Upper lobe of left lung (tissue), 6 donors: ENCODE data around the gene MXD3. TPM values are rescaled to one million over a fixed set of nuclear protein-coding genes. Genes with fewer than 3 reads are reported as not detected.

ENCODE experiments used
- ATAC-seq, 2 donors: fragments of 200-7000 bp; cut with Tn5 transposase; one replicate each; pipeline ENCODE4 v1.9.1; 2022; ENCODE audit warnings: mild to moderate bottlenecking in 2 of 2, moderate library complexity in 2 of 2; ENCODE audit not compliant: low FRiP score in 2 of 2
- DNase-seq, 2 donors: peaks; one replicate each; pipeline ENCODE4 v3.0.0-alpha.2; 2019 to 2020
- H3K27ac ChIP-seq, 4 donors: fragments of 200-600 bp; sonication (generic); one replicate each; pipeline ENCODE4 v1.5.1; 2016 to 2019
- H3K27me3 ChIP-seq, 4 donors: fragments of 200-600 bp; sonication (generic); one replicate each; pipeline ENCODE4 v1.5.1; 2017 to 2019
- H3K36me3 ChIP-seq, 4 donors: fragments of 200-600 bp; sonication (generic); one replicate each; pipeline ENCODE4 v1.5.1; 2016 to 2019
- H3K4me1 ChIP-seq, 4 donors: fragments of 200-600 bp; sonication (generic); one replicate each; pipeline ENCODE4 v1.5.1; 2018 to 2019
- H3K4me3 ChIP-seq, 4 donors: fragments of 200-600 bp; sonication (generic); one replicate each; pipeline ENCODE4 v1.5.1; 2017 to 2019; ENCODE audit warnings: mild to moderate bottlenecking in 2 of 4, moderate library complexity in 1 of 4
- H3K9me3 ChIP-seq, 4 donors: fragments of 200-600 bp; sonication (generic); one replicate each; pipeline ENCODE4 v1.5.1; 2018 to 2019
- EP300 ChIP-seq, 4 donors: sonication (generic); formaldehyde crosslinking; IDR thresholded peaks; one replicate each; pipeline ENCODE4 v1.5.1; 2017; ENCODE audit warnings: antibody characterized with exemption in 4 of 4, control low read depth in 2 of 4
- POLR2A ChIP-seq, 4 donors: fragments of 450-650 bp; IDR thresholded peaks; one replicate each; pipeline ENCODE4 v1.5.1; 2016 to 2017; ENCODE audit warnings: antibody characterized with exemption in 4 of 4, mild to moderate bottlenecking in 2 of 4
- POLR2AphosphoS5 ChIP-seq, 2 donors: sonication (generic); formaldehyde crosslinking; IDR thresholded peaks; one replicate each; pipeline ENCODE4 v1.5.1; 2017; ENCODE audit warnings: antibody characterized with exemption in 2 of 2
- whole genome bisulfite sequencing, 2 donors: methylation state at CpG; one replicate each; pipeline ENCODE4 v1.1.5; 2017 to 2018; 5-methylcytosine and 5-hydroxymethylcytosine counted together
- total RNA-seq, 6 donors: library from RNA; depleted of rRNA in 4 of 6; stranded (reverse); fragments of >200 nt in 4 of 6; gene quantifications; one replicate each; pipeline versions ENCODE4 v1.1.0 to v1.2.1, GENCODE V29; 2016 to 2021
- TF ChIP-seq, protein P1 (sequence below), 6 experiments: fragments of 450-650 bp in 4 of 6; fragments of 200-600 bp in 2 of 6; sonication (generic) in 2 of 6; IDR thresholded peaks; one replicate each; pipeline ENCODE4 v1.5.1; 2016 to 2019; ENCODE audit warnings: antibody characterized with exemption in 6 of 6
- donor health status: DM: no; HTN: no; CAD: no; lungs with moderate emphysema.
- donor health status: DM: no; HTN: yes; CAD: no; lungs with severe emphysema.

The MXD3 gene
- total RNA-seq, 6 donors from 2014 or later, result 8.8 to 29.5 (median 13.6) TPM

DNA sequence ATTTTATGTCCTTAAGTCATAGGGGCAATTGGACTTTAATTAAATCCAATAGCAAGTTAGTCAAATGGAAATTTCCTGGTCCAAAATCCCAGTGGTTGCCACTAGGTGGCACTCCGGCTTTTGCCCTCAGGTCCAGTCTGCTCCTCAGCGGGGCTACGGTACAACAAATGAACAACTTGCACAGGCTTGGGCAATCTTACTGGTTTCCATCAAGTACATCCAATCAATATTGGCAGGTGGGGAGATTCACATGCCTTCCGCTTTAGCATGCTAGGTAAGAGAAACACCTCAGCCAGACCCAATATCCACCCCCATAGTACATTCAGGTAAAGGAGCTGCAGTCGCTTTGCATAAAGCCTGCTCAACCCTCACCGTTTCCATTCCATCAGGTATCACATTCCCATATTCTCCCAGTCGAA is 6.3 kb upstream of the MXD3 start:
- no peaks in the 10 kb centered on the region for H3K9me3 ChIP-seq
- H3K36me3 ChIP-seq, result peaks cover 0 to 11% (median 0%) of the 10 kb centered on the region in 4 donors
- ATAC-seq, result peak in 1 of 2 donors; percentile 81
- H3K27ac ChIP-seq, result no peak overlapping the region
- no peaks in the 10 kb centered on the region for H3K27me3 ChIP-seq
- H3K4me1 ChIP-seq, result peaks cover 0 to 5% (median 1%) of the 10 kb centered on the region in 4 donors
- TF ChIP-seq, protein P1, sequence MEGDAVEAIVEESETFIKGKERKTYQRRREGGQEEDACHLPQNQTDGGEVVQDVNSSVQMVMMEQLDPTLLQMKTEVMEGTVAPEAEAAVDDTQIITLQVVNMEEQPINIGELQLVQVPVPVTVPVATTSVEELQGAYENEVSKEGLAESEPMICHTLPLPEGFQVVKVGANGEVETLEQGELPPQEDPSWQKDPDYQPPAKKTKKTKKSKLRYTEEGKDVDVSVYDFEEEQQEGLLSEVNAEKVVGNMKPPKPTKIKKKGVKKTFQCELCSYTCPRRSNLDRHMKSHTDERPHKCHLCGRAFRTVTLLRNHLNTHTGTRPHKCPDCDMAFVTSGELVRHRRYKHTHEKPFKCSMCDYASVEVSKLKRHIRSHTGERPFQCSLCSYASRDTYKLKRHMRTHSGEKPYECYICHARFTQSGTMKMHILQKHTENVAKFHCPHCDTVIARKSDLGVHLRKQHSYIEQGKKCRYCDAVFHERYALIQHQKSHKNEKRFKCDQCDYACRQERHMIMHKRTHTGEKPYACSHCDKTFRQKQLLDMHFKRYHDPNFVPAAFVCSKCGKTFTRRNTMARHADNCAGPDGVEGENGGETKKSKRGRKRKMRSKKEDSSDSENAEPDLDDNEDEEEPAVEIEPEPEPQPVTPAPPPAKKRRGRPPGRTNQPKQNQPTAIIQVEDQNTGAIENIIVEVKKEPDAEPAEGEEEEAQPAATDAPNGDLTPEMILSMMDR (IDR thresholded peaks at IDR 0.05), result peak; percentile 71 to 87 (median 84)
- TF ChIP-seq POLR2AphosphoS5 (IDR thresholded peaks at IDR 0.05), result no peak
- no peak overlapping the region for H3K4me3 ChIP-seq
- peak in 1 of 2 donors; percentile 83 for DNase-seq
- 36 to 43% methylated on average over 7 of the region's 7 CpGs for WGBS, 2 donors

DNA sequence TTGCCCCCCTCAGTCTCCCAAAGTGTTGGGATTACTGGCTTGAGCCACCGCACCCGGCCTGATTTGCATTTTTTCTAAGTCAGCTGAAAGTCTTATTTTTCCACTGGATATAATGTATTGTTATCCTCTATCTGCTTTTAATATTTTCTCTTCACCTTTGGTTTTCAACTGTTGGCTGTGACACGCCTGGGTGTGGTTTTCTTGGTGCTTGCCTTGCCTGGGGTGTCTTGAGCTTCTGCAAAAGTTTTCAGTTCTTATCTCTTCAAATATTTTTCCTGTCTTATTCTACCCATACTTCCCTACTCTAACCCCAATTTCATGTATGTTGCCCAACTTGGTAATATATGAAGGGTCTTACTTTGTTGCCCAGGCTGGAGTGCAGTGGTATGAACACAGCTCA is 4.3 kb upstream of the MXD3 start:
- peaks cover 0 to 11% (median 0%) of the 10 kb centered on the region in 4 donors for H3K36me3 ChIP-seq
- peaks cover 19 to 25% (median 21%) of the 10 kb centered on the region in 4 donors for H3K4me1 ChIP-seq
- DNase-seq (no peak), ATAC-seq (no peak)
- no peaks in the 10 kb centered on the region for H3K27me3 ChIP-seq
- H3K9me3 ChIP-seq, result no peaks in the 10 kb centered on the region
- H3K4me3 ChIP-seq, result no peak overlapping the region
- WGBS, 2 donors, result 88 to 96% methylated on average over 3 of the region's 3 CpGs
- no peak for TF ChIP-seq EP300 (IDR thresholded peaks at IDR 0.05)
- TF ChIP-seq, protein P1 (IDR thresholded peaks at IDR 0.05), result no peak
- no peak for TF ChIP-seq POLR2A (IDR thresholded peaks at IDR 0.05)
- no peak for TF ChIP-seq POLR2AphosphoS5 (IDR thresholded peaks at IDR 0.05)
- no peak overlapping the region for H3K27ac ChIP-seq

DNA sequence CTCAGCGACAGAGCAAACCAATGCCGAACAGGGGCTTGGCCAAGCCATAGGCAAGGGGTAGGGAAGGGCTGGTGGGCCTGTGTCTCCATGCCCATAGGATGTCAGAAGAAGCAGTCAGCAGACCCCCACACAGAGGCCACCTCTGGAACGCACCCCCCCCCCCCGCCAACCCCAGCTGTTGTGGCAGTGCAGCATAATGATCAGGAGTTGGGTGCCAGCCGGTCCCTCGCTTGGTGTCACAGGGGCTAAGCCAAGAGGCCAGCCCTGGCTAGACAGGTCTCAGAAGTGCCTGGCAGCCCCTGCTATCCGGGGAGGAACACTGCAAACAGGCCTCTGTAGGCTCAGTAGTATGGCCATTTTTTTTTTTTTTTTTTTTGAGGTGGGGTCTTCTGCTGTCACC is 3.7 kb upstream of the MXD3 start:
- Histone ChIP-seq H3K4me1 (peaks cover 23 to 31% (median 26%) of the 10 kb centered on the region in 4 donors), H3K27me3 (no peaks in the 10 kb centered on the region), H3K4me3 (no peak overlapping the region), H3K36me3 (peaks cover 0 to 6% (median 0%) of the 10 kb centered on the region in 4 donors), H3K27ac (no peak overlapping the region), H3K9me3 (no peaks in the 10 kb centered on the region)
- no peak for ATAC-seq
- 90 to 96% methylated on average over 7 of the region's 7 CpGs for WGBS, 2 donors
- TF ChIP-seq, protein P1 (IDR thresholded peaks at IDR 0.05), result no peak
- no peak for DNase-seq

DNA sequence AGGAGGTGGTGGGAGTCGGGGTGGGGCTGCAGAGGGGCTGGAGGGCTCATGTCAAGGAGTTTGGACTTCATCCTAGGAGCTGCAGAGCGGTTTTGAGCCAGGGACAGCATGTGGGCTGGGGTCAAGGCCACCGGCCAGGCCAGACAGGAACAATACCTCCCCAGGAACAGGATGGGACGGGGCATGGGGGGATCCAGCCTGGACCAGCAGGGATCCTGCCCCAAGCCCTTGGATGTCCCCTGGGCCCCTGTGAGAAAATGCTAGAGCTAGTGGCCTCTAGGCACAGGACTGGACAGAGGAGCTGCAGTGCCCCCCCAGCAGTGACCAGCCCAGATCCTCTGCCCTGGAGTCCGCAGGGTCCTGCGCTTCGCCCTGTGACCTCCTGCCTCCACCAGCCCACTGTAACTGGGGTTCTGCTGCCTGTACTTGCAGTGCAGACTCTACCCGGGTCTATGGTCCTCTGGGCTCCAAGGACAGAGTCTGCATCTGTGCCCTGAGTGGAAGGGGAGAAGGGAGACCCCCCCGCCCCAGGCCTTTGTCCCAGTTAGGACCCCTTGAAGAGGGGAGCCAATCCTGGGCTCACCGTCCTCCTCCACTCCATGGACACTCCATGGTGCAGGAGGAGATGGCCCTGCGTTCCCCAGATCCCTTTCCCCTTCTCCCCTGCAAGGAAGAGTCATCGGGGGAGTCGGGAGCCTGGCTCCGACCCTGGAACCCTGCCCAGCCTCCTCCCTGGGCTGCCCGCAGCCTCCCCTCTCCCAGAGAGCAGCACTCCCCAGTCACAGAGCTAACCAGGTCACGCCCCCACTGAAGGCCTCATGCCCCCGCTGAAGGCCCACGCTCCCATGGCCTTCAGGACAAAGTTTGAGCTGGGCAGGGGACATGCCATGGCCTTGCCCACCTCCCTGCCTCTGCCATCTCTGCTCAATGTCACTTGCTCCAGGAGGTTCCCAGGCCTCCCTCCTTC is 3.0 kb upstream of the MXD3 start:
- TF ChIP-seq, protein P1 (IDR thresholded peaks at IDR 0.05), result no peak
- TF ChIP-seq POLR2AphosphoS5 (IDR thresholded peaks at IDR 0.05), result no peak
- TF ChIP-seq POLR2A (IDR thresholded peaks at IDR 0.05), result no peak
- TF ChIP-seq EP300 (IDR thresholded peaks at IDR 0.05), result no peak
- DNase-seq (no peak), ATAC-seq (no peak)
- WGBS, 2 donors, result 93% methylated on average over 9 to 16 of the region's 18 CpGs
- Histone ChIP-seq H3K36me3 (peaks cover 0 to 4% (median 0%) of the 10 kb centered on the region in 4 donors), H3K4me3 (no peak overlapping the region), H3K9me3 (no peaks in the 10 kb centered on the region), H3K27ac (no peak overlapping the region), H3K4me1 (peaks cover 23 to 35% (median 30%) of the 10 kb centered on the region in 4 donors), H3K27me3 (no peaks in the 10 kb centered on the region)
